Measurements from ENCODE around the gene TRIM58.

TRIM58 gene

DNA sequence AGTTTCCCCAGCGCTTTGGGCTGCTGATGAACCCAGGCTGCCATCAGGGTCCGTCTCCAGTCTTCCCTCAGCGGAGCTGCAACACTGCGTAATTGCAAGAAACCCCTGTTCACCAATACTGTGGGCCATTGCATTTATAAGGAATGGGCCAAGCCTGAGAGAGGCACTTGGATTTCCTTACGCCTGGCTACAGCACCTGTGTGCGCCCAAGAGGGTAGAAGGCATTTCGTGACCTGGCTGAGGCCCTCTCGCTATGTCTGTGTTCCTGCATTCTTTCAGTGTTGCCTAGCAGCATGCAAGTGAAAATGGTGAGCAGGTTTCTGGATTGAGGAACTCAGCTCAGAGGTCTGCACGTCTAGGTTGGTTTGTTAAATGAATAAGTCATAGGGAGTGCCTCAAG lies 26.4 kb downstream of the TRIM58 start:
- no peak overlapping the region for H3K4me3 ChIP-seq (ENCODE audit: insufficient read length, low read depth)
- TF ChIP-seq YY1 (IDR thresholded peaks at IDR 0.05; ENCODE audit: insufficient read depth, insufficient read length) (no peak), ZNF274 (IDR thresholded peaks at IDR 0.05; ENCODE audit: low read depth, low read length) (no peak), SUZ12 (IDR thresholded peaks at IDR 0.05; ENCODE audit: extremely low read depth, insufficient read depth, insufficient read length) (no peak)
- no peaks in the 10 kb centered on the region for H3K4me1 ChIP-seq (ENCODE audit: insufficient read depth, insufficient read length)
- no peaks in the 10 kb centered on the region for H3K36me3 ChIP-seq (ENCODE audit: insufficient read depth, insufficient read length, low read length)
- H3K9me3 ChIP-seq (ENCODE audit: insufficient read depth, low read length), result no peaks in the 10 kb centered on the region
- no peak overlapping the region for H3K9ac ChIP-seq (ENCODE audit: insufficient read length, low read depth)
- H3K27me3 ChIP-seq (ENCODE audit: insufficient read depth, insufficient read length), result no peaks in the 10 kb centered on the region
- DNase-seq (ENCODE audit: low read depth, low spot score), result no peak

DNA sequence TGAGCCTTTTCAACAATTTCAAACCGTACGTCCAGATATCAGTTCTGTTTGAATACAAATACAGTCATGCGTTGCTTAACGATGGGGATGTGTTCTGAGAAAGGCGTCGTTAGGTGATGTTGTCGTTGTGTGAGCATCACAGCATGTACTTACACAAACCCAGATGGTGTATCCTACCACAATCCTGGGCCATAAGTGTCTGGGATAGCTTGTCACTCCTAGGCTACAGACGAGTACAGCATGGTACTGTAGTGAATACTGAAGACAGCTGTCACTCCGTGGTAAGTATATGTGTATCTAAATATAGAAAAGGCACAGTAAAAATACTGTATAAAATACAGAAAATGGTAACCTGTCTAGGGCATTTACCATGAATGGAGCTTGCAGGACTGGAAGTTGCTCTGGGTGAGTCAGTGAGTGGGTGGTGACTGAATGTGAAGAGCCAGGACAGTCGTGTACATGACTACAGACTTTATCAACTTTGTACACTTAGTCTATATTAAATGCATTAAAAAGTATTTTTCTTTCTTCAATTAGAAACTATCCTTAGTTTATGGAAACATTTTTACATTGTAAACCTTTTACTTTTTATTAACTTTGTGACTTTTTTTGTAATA lies 27.9 kb downstream of the TRIM58 start:
- TF ChIP-seq ZNF274 (IDR thresholded peaks at IDR 0.05; ENCODE audit: low read depth, low read length), result no peak
- TF ChIP-seq YY1 (IDR thresholded peaks at IDR 0.05; ENCODE audit: insufficient read depth, insufficient read length), result no peak
- no peak for TF ChIP-seq SUZ12 (IDR thresholded peaks at IDR 0.05; ENCODE audit: extremely low read depth, insufficient read depth, insufficient read length)
- no peaks in the 10 kb centered on the region for H3K36me3 ChIP-seq (ENCODE audit: insufficient read depth, insufficient read length, low read length)
- no peaks in the 10 kb centered on the region for H3K27me3 ChIP-seq (ENCODE audit: insufficient read depth, insufficient read length)
- no peaks in the 10 kb centered on the region for H3K4me1 ChIP-seq (ENCODE audit: insufficient read depth, insufficient read length)
- H3K9me3 ChIP-seq (ENCODE audit: insufficient read depth, low read length), result no peaks in the 10 kb centered on the region
- H3K4me3 ChIP-seq (ENCODE audit: insufficient read length, low read depth), result no peak overlapping the region
- no peak for DNase-seq (ENCODE audit: low read depth, low spot score)
- H3K9ac ChIP-seq (ENCODE audit: insufficient read length, low read depth), result no peak overlapping the region

DNA sequence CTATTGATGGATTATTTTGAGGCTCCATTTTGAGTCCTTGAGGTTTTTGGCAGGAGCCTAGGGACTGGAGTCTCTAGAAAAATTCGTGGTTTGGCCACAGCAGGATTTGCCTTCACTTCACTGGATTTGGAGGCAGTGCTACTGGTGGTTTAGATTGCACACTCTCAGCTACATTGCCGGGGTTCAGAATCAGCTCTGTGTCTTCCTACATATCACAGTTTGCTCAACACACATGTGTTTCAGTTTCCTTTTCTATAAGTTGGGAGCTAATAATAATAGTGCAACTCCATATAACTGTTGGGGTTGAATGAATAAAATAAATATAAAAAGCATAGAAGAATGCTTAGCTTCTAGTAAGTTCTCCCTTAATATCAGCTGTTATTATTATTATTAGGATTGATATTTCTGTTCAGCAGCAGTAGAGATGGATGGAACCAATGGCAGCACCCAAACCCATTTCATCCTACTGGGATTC lies 38.2 kb downstream of the TRIM58 start, which contains the start of gene OR2W3:
Gene OR2W3, plus strand, starts transcription at position 425 of the 475 bp plus-strand sequence. Its CDS starts 0 bp downstream, at position 425.
- Histone ChIP-seq H3K27me3 (ENCODE audit: insufficient read depth, insufficient read length) (no peaks in the 10 kb centered on the region), H3K4me3 (ENCODE audit: insufficient read length, low read depth) (no peak within 1 kb of the TSS), H3K36me3 (ENCODE audit: insufficient read depth, insufficient read length, low read length) (no peaks in the 10 kb centered on the region), H3K9ac (ENCODE audit: insufficient read length, low read depth) (no peak within 1 kb of the TSS), H3K9me3 (ENCODE audit: insufficient read depth, low read length) (no peaks in the 10 kb centered on the region), H3K4me1 (ENCODE audit: insufficient read depth, insufficient read length) (no peaks in the 10 kb centered on the region)
- no peak for DNase-seq (ENCODE audit: low read depth, low spot score)
- TF ChIP-seq ZNF274 (IDR thresholded peaks at IDR 0.05; ENCODE audit: low read depth, low read length), result no peak
- no peak for TF ChIP-seq SUZ12 (IDR thresholded peaks at IDR 0.05; ENCODE audit: extremely low read depth, insufficient read depth, insufficient read length)
- TF ChIP-seq YY1 (IDR thresholded peaks at IDR 0.05; ENCODE audit: insufficient read depth, insufficient read length), result no peak

DNA sequence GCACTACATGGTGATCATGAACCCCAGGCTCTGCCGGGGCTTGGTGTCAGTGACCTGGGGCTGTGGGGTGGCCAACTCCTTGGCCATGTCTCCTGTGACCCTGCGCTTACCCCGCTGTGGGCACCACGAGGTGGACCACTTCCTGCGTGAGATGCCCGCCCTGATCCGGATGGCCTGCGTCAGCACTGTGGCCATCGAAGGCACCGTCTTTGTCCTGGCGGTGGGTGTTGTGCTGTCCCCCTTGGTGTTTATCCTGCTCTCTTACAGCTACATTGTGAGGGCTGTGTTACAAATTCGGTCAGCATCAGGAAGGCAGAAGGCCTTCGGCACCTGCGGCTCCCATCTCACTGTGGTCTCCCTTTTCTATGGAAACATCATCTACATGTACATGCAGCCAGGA lies 39.0 kb downstream of the TRIM58 start:
- Histone ChIP-seq H3K4me3 (ENCODE audit: insufficient read length, low read depth) (no peak overlapping the region), H3K9me3 (ENCODE audit: insufficient read depth, low read length) (no peaks in the 10 kb centered on the region), H3K36me3 (ENCODE audit: insufficient read depth, insufficient read length, low read length) (no peaks in the 10 kb centered on the region), H3K9ac (ENCODE audit: insufficient read length, low read depth) (no peak overlapping the region), H3K27me3 (ENCODE audit: insufficient read depth, insufficient read length) (no peaks in the 10 kb centered on the region), H3K4me1 (ENCODE audit: insufficient read depth, insufficient read length) (no peaks in the 10 kb centered on the region)
- TF ChIP-seq YY1 (IDR thresholded peaks at IDR 0.05; ENCODE audit: insufficient read depth, insufficient read length), result no peak
- no peak for TF ChIP-seq ZNF274 (IDR thresholded peaks at IDR 0.05; ENCODE audit: low read depth, low read length)
- no peak for TF ChIP-seq SUZ12 (IDR thresholded peaks at IDR 0.05; ENCODE audit: extremely low read depth, insufficient read depth, insufficient read length)
- DNase-seq (ENCODE audit: low read depth, low spot score), result no peak

DNA sequence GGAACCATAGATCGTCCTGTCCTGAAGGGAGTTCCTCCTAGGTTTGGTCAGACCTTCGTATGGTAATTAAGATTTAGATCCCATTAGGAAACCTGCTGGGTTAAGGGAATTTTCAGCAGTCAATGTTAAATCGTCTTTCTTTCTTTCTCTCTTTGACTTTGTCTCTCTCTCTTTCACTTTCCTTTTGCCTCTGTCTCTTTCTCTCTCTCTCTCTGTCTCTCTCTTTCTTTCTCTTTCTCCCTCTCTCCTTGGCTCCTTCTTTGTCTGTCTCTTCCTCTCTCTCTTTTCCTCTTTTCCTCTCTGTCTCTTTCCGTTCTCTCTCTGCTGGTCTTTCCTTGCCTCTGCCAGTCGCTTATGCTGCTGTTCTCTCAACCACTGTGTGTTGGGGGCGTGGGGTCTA lies 47.1 kb downstream of the TRIM58 start:
- Histone ChIP-seq H3K27me3 (ENCODE audit: insufficient read depth, insufficient read length) (no peaks in the 10 kb centered on the region), H3K9ac (ENCODE audit: insufficient read length, low read depth) (no peak overlapping the region), H3K4me3 (ENCODE audit: insufficient read length, low read depth) (no peak overlapping the region), H3K4me1 (ENCODE audit: insufficient read depth, insufficient read length) (no peaks in the 10 kb centered on the region), H3K9me3 (ENCODE audit: insufficient read depth, low read length) (peaks cover 11% of the 10 kb centered on the region; the same call in 1 of the 2 replicates), H3K36me3 (ENCODE audit: insufficient read depth, insufficient read length, low read length) (no peaks in the 10 kb centered on the region)
- no peak for DNase-seq (ENCODE audit: low read depth, low spot score)
- TF ChIP-seq ZNF274 (IDR thresholded peaks at IDR 0.05; ENCODE audit: low read depth, low read length) (no peak), YY1 (IDR thresholded peaks at IDR 0.05; ENCODE audit: insufficient read depth, insufficient read length) (no peak), SUZ12 (IDR thresholded peaks at IDR 0.05; ENCODE audit: extremely low read depth, insufficient read depth, insufficient read length) (no peak)

DNA sequence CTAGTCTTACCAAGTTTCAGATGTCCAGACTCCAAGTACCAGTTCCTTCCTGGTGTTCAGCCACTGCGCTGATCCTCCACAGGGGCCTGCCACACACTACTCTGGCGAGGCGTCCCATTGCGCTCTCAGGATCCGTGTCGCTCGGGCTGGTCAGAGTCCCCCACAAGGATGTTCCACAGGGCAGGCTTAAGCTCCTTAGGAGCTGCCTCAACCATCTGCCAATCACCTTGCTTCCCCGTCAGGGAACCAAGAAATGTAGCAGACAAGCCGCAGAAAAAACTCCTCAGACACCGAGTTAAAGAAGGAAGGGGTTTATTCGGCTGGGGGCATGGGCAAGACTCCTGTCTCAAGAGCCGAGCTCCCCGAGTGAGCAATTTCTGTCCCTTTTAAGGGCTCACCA lies 48.2 kb downstream of the TRIM58 start:
- H3K9me3 ChIP-seq (ENCODE audit: insufficient read depth, low read length), result peaks cover 11% of the 10 kb centered on the region; the same call in 1 of the 2 replicates
- H3K4me3 ChIP-seq (ENCODE audit: insufficient read length, low read depth), result no peak overlapping the region
- H3K4me1 ChIP-seq (ENCODE audit: insufficient read depth, insufficient read length), result no peaks in the 10 kb centered on the region
- no peak for DNase-seq (ENCODE audit: low read depth, low spot score)
- no peak for TF ChIP-seq SUZ12 (IDR thresholded peaks at IDR 0.05; ENCODE audit: extremely low read depth, insufficient read depth, insufficient read length)
- no peak for TF ChIP-seq ZNF274 (IDR thresholded peaks at IDR 0.05; ENCODE audit: low read depth, low read length)
- TF ChIP-seq YY1 (IDR thresholded peaks at IDR 0.05; ENCODE audit: insufficient read depth, insufficient read length), result no peak
- H3K27me3 ChIP-seq (ENCODE audit: insufficient read depth, insufficient read length), result no peaks in the 10 kb centered on the region
- no peak overlapping the region for H3K9ac ChIP-seq (ENCODE audit: insufficient read length, low read depth)
- H3K36me3 ChIP-seq (ENCODE audit: insufficient read depth, insufficient read length, low read length), result no peaks in the 10 kb centered on the region

DNA sequence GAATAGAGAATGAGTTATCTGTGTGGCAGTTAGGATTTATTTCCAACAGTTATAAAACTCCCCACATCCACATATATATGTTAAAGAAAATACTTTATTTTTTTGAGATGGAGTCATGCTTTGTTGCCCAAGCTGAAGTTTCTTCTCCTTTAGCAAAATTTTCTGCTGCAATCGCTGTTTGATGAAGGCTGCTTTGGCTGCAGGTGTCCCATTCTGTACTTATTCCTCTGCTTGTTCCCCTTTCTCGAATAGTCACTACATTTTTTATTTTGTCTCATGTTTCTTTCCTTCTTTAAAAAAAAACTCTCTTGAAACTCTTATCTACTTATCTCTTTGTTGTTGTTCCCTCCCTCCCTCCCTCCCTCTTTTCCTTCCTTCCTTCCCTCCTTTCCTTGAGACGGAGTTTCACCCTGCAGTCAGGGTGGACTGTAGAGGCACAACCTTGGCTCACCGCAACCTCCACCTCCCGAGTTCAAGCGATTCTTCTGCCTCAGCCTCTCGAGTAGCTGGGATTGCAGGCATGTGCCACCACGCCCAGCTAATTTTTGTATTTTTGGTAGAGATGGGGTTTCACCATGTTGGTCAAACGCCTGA lies 49.0 kb downstream of the TRIM58 start:
- DNase-seq (ENCODE audit: low read depth, low spot score), result no peak
- no peak for TF ChIP-seq ZNF274 (IDR thresholded peaks at IDR 0.05; ENCODE audit: low read depth, low read length)
- TF ChIP-seq SUZ12 (IDR thresholded peaks at IDR 0.05; ENCODE audit: extremely low read depth, insufficient read depth, insufficient read length), result no peak
- no peak for TF ChIP-seq YY1 (IDR thresholded peaks at IDR 0.05; ENCODE audit: insufficient read depth, insufficient read length)
- H3K4me1 ChIP-seq (ENCODE audit: insufficient read depth, insufficient read length), result no peaks in the 10 kb centered on the region
- no peak overlapping the region for H3K4me3 ChIP-seq (ENCODE audit: insufficient read length, low read depth)
- no peaks in the 10 kb centered on the region for H3K27me3 ChIP-seq (ENCODE audit: insufficient read depth, insufficient read length)
- H3K36me3 ChIP-seq (ENCODE audit: insufficient read depth, insufficient read length, low read length), result no peaks in the 10 kb centered on the region
- H3K9me3 ChIP-seq (ENCODE audit: insufficient read depth, low read length), result peaks cover 11% of the 10 kb centered on the region; the same call in 1 of the 2 replicates
- no peak overlapping the region for H3K9ac ChIP-seq (ENCODE audit: insufficient read length, low read depth)

Measured in NT2/D1 (cell line).